Measurements from ENCODE around the gene APBB1.

DNA sequence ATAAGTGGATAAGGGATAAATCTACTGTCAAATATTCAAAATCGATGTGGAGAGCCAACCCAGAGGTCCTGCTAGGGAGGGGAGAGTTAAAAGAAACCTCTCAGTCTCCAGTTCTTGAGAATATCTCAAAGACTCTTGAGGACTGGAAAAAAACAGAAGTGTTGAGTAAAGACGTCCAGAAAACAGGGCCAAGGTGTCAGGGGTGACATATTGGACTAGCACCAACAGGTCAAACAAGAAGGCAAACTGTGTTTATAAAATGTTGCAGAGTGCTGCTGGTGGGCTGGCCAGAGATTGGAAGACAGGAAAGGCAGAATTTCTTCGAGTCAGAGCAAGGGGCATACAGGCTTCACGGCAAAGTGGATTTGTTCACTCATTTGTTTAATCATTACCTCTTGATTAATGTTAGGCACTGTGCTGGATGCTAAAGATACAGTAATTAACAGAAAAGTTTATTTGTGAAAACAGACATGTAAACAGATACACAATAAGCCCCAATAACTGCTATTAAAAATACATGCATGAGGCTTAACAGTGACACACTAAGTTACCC is 62.3 kb downstream of the APBB1 start:
- TF ChIP-seq, protein P1, sequence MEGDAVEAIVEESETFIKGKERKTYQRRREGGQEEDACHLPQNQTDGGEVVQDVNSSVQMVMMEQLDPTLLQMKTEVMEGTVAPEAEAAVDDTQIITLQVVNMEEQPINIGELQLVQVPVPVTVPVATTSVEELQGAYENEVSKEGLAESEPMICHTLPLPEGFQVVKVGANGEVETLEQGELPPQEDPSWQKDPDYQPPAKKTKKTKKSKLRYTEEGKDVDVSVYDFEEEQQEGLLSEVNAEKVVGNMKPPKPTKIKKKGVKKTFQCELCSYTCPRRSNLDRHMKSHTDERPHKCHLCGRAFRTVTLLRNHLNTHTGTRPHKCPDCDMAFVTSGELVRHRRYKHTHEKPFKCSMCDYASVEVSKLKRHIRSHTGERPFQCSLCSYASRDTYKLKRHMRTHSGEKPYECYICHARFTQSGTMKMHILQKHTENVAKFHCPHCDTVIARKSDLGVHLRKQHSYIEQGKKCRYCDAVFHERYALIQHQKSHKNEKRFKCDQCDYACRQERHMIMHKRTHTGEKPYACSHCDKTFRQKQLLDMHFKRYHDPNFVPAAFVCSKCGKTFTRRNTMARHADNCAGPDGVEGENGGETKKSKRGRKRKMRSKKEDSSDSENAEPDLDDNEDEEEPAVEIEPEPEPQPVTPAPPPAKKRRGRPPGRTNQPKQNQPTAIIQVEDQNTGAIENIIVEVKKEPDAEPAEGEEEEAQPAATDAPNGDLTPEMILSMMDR (conservative IDR thresholded peaks at IDR 0.05; ENCODE audit: low read depth, low read length) = no peak
- TF ChIP-seq EZH2 (IDR thresholded peaks at IDR 0.05; ENCODE audit: borderline replicate concordance, low read depth, low read length, poor library complexity, severe bottlenecking) = no peak

Data from A673 (cell line).